ENCODE data around the gene NANOG.
"Not testable (repeated sequence)": the region's sequence is repeated elsewhere in the genome, so short reads cannot be mapped to it uniquely, and the experiment has no call there.

Gene NANOG

GRCh38 chr12:7756993-7757392 is 32.2 kb upstream of the NANOG start:
- Histone ChIP-seq H3K4me2 (no peak overlapping the region), H3K9me3 (replicated peaks in 1 of 11) (peaks cover 0 to under 1% (median under 1%) of the 10 kb centered on the region in 11 experiments; a peak in 6 of 22 replicates), H3K4me3 (no peak overlapping the region), H3K9ac (no peak overlapping the region), H3K27ac (no peak overlapping the region), H3K27me3 (no peaks in the 10 kb centered on the region), H3K36me3 (no peaks in the 10 kb centered on the region), H3K4me1 (peaks cover 9 to 36% (median 28%) of the 10 kb centered on the region in 10 experiments; a peak in 19 of 20 replicates), H4K20me1 (no peaks in the 10 kb centered on the region)
- TF ChIP-seq Cebpa-rat (IDR thresholded peaks at IDR 0.05), result no peak

- Histone ChIP-seq H3K9ac (no peak overlapping the region), H4K20me1 (no peaks in the 10 kb centered on the region), H3K4me2 (peak overlapping the region in 2 of 11 experiments; percentile 20 to 23; a peak in 1 of 22 replicates), H3K27ac (no peak overlapping the region; a peak in 1 of 22 replicates), H3K4me3 (no peak overlapping the region), H3K4me1 (peaks cover 0 to 18% (median 11%) of the 10 kb centered on the region in 10 experiments; a peak in 13 of 20 replicates), H3K36me3 (no peaks in the 10 kb centered on the region), H3K9me3 (replicated peaks in 1 of 11) (no peaks in the 10 kb centered on the region), H3K27me3 (no peaks in the 10 kb centered on the region)
- peak in 1 of 11 experiments; percentile 24; a peak in 1 of 22 replicates for TF ChIP-seq Cebpa-rat (IDR thresholded peaks at IDR 0.05)
Measured at GRCh38 chr12:7758766-7759140, 30.4 kb upstream of the NANOG start.

GRCh38 chr12:7769999-7770398 is 19.2 kb upstream of the NANOG start:
- Histone ChIP-seq H3K36me3 (no peaks in the 10 kb centered on the region), H3K9me3 (replicated peaks in 1 of 11) (no peaks in the 10 kb centered on the region), H4K20me1 (no peaks in the 10 kb centered on the region), H3K4me1 (no peaks in the 10 kb centered on the region), H3K4me3 (no peak overlapping the region), H3K27me3 (no peaks in the 10 kb centered on the region), H3K27ac (no peak overlapping the region), H3K4me2 (no peak overlapping the region), H3K9ac (no peak overlapping the region)
- no peak for TF ChIP-seq Cebpa-rat (IDR thresholded peaks at IDR 0.05)

GRCh38 chr12:7781274-7781673 is 7.9 kb upstream of the NANOG start:
- H3K9me3 ChIP-seq (replicated peaks in 1 of 11), result no peaks in the 10 kb centered on the region
- no peak overlapping the region for H3K9ac ChIP-seq
- H3K36me3 ChIP-seq, result no peaks in the 10 kb centered on the region
- no peak overlapping the region for H3K4me2 ChIP-seq
- H3K27ac ChIP-seq, result no peak overlapping the region
- H3K4me1 ChIP-seq, result peaks cover 0 to 9% (median 5%) of the 10 kb centered on the region in 10 experiments; a peak in 6 of 20 replicates
- H4K20me1 ChIP-seq, result no peaks in the 10 kb centered on the region
- H3K27me3 ChIP-seq, result no peaks in the 10 kb centered on the region
- no peak overlapping the region for H3K4me3 ChIP-seq
- no peak for TF ChIP-seq Cebpa-rat (IDR thresholded peaks at IDR 0.05)

- H3K4me1 ChIP-seq, result peaks cover 0 to 9% (median 5%) of the 10 kb centered on the region in 10 experiments; a peak in 6 of 20 replicates
- H3K9ac ChIP-seq, result no peak overlapping the region
- H3K36me3 ChIP-seq, result no peaks in the 10 kb centered on the region
- TF ChIP-seq Cebpa-rat (IDR thresholded peaks at IDR 0.05), result no peak
- no peaks in the 10 kb centered on the region for H3K9me3 ChIP-seq (replicated peaks in 1 of 11)
- no peak overlapping the region for H3K27ac ChIP-seq
- H3K4me2 ChIP-seq, result no peak overlapping the region
- H4K20me1 ChIP-seq, result no peaks in the 10 kb centered on the region
- H3K27me3 ChIP-seq, result no peaks in the 10 kb centered on the region
- no peak overlapping the region for H3K4me3 ChIP-seq
Measured at GRCh38 chr12:7782055-7782454, 7.1 kb upstream of the NANOG start.

GRCh38 chr12:7783433-7783832 is 5.8 kb upstream of the NANOG start:
- not testable (repeated sequence) for H3K36me3 ChIP-seq; H4K20me1 ChIP-seq; H3K9ac ChIP-seq; H3K4me1 ChIP-seq; H3K27ac ChIP-seq; H3K27me3 ChIP-seq; H3K9me3 ChIP-seq (replicated peaks in 1 of 11); H3K4me3 ChIP-seq; H3K4me2 ChIP-seq

GRCh38 chr12:7784701-7785100 is 4.5 kb upstream of the NANOG start:
- no peak overlapping the region for H3K9ac ChIP-seq

GRCh38 chr12:7787574-7788293 is 1.5 kb upstream of the NANOG start:
- Histone ChIP-seq H3K9ac (no peak overlapping the region), H3K36me3 (no peaks in the 10 kb centered on the region), H3K27ac (no peak overlapping the region), H3K4me1 (peaks cover 0 to 9% (median 5%) of the 10 kb centered on the region in 10 experiments; a peak in 6 of 20 replicates), H3K4me2 (no peak overlapping the region), H4K20me1 (no peaks in the 10 kb centered on the region), H3K9me3 (replicated peaks in 1 of 11) (no peaks in the 10 kb centered on the region), H3K4me3 (no peak overlapping the region), H3K27me3 (no peaks in the 10 kb centered on the region)
- TF ChIP-seq Cebpa-rat (IDR thresholded peaks at IDR 0.05), result no peak

More at GRCh38 chr12:7784701-7785100, 4.5 kb upstream of the NANOG start:
- Histone ChIP-seq H4K20me1 (no peaks in the 10 kb centered on the region), H3K4me3 (no peak overlapping the region), H3K36me3 (no peaks in the 10 kb centered on the region), H3K4me2 (peak overlapping the region in 3 of 11 experiments; percentile 0 to 19 (median 6); a peak in 1 of 22 replicates), H3K27me3 (no peaks in the 10 kb centered on the region), H3K4me1 (peaks cover 0 to 9% (median 5%) of the 10 kb centered on the region in 10 experiments; a peak in 6 of 20 replicates), H3K9me3 (replicated peaks in 1 of 11) (no peaks in the 10 kb centered on the region), H3K27ac (no peak overlapping the region)
- no peak for TF ChIP-seq Cebpa-rat (IDR thresholded peaks at IDR 0.05)

- no peak overlapping the region for H3K4me2 ChIP-seq
- no peaks in the 10 kb centered on the region for H4K20me1 ChIP-seq
- H3K9me3 ChIP-seq (replicated peaks in 1 of 11), result no peaks in the 10 kb centered on the region
- peaks cover 0 to 9% (median 5%) of the 10 kb centered on the region in 10 experiments; a peak in 6 of 20 replicates for H3K4me1 ChIP-seq
- no peak for TF ChIP-seq Cebpa-rat (IDR thresholded peaks at IDR 0.05)
- H3K9ac ChIP-seq, result no peak overlapping the region
- H3K4me3 ChIP-seq, result no peak overlapping the region
- no peaks in the 10 kb centered on the region for H3K36me3 ChIP-seq
- no peak overlapping the region for H3K27ac ChIP-seq
- H3K27me3 ChIP-seq, result no peaks in the 10 kb centered on the region
Measured at GRCh38 chr12:7788294-7788660, 925 bp upstream of the NANOG start.

- peaks cover 0 to 3% (median 0%) of the 10 kb centered on the region in 10 experiments; a peak in 1 of 20 replicates for H3K4me1 ChIP-seq
- H4K20me1 ChIP-seq, result no peaks in the 10 kb centered on the region
- no peak overlapping the region for H3K4me2 ChIP-seq
- no peak for TF ChIP-seq Cebpa-rat (IDR thresholded peaks at IDR 0.05)
- H3K27ac ChIP-seq, result no peak overlapping the region
- H3K9ac ChIP-seq, result no peak overlapping the region
- H3K27me3 ChIP-seq, result no peaks in the 10 kb centered on the region
- no peaks in the 10 kb centered on the region for H3K9me3 ChIP-seq (replicated peaks in 1 of 11)
- H3K36me3 ChIP-seq, result no peaks in the 10 kb centered on the region
- no peak overlapping the region for H3K4me3 ChIP-seq
Measured at GRCh38 chr12:7793211-7793610, 4.0 kb downstream of the NANOG start.

- H3K36me3 ChIP-seq; H3K27me3 ChIP-seq; H3K4me2 ChIP-seq; H3K9me3 ChIP-seq (replicated peaks in 1 of 11); H3K4me3 ChIP-seq; H3K9ac ChIP-seq; H4K20me1 ChIP-seq; H3K27ac ChIP-seq; H3K4me1 ChIP-seq: not testable (repeated sequence)
Measured at GRCh38 chr12:7797269-7797668, 8.1 kb downstream of the NANOG start.
